PC-9 (cell line): Measurements from ENCODE around the gene FAM162A. TPM values are rescaled to one million over a fixed set of nuclear protein-coding genes. Genes with fewer than 3 reads are reported as not detected.

Experiments
- BruUV-seq: library from RNA; stranded (reverse); fragments of 400-500 nt; replicated peaks from 2 replicates; lab custom pipeline; 2021; lab: Mats Ljungman, UMichigan
- CTCF ChIA-PET: fragments of 300-600 bp; sonication (Branson Sonifier 250); formaldehyde crosslinking; loops from one replicate; lab custom pipeline; 2022; ENCODE audit warnings: antibody characterized with exemption; lab: Charles Lee
- POLR2A ChIA-PET: fragments of 300-600 bp; sonication (Branson Sonifier 250); formaldehyde crosslinking; loops from one replicate; lab custom pipeline; 2022; ENCODE audit warnings: antibody characterized with exemption; ENCODE audit not compliant: unreplicated experiment; lab: Charles Lee
- DNase-seq, 2 experiments: peaks; one replicate each; pipeline versions ENCODE4 v3.0.0 to v3.0.0-alpha.2; 2015 to 2022; ENCODE audit warnings: mixed read lengths in 1 of 2
- H2AFZ ChIP-seq: fragments of 200-600 bp; sonication (generic); 2 replicates; pipeline ENCODE4 v1.8.1; 2017; ENCODE audit warnings: antibody characterized with exemption
- H3F3A ChIP-seq: fragments of 200-600 bp; sonication (generic); 2 replicates; pipeline ENCODE4 v1.8.1; 2017; ENCODE audit warnings: antibody characterized with exemption, mild to moderate bottlenecking, low read depth; ENCODE audit not compliant: insufficient read depth
- H3K27ac ChIP-seq: fragments of 200-600 bp; sonication (generic); 2 replicates; pipeline ENCODE4 v1.6.1; 2016; ENCODE audit warnings: mixed run types
- H3K27me3 ChIP-seq: fragments of 200-600 bp; sonication (generic); 2 replicates; pipeline ENCODE4 v1.6.1; 2016; ENCODE audit warnings: low read depth, mixed run types; ENCODE audit not compliant: insufficient read depth
- H3K36me3 ChIP-seq: fragments of 200-600 bp; sonication (generic); 2 replicates; pipeline ENCODE4 v1.6.1; 2016; ENCODE audit warnings: low read depth, mixed run types
- H3K4me1 ChIP-seq: fragments of 200-600 bp; sonication (generic); replicated peaks from 2 replicates; pipeline ENCODE4 v1.6.1; 2016; ENCODE audit warnings: mixed run types; ENCODE audit not compliant: insufficient read depth
- H3K4me2 ChIP-seq: fragments of 200-600 bp; sonication (generic); 2 replicates; pipeline ENCODE4 v1.6.1; 2017; ENCODE audit warnings: mixed run types
- H3K4me3 ChIP-seq: fragments of 200-600 bp; sonication (generic); 2 replicates; pipeline ENCODE4 v1.6.1; 2016; ENCODE audit warnings: mixed run types
- H3K79me2 ChIP-seq: fragments of 200-600 bp; sonication (generic); 2 replicates; pipeline ENCODE4 v1.6.1; 2017; ENCODE audit warnings: low read depth, mixed run types
- H3K9me2 ChIP-seq: fragments of 200-600 bp; sonication (generic); 2 replicates; pipeline ENCODE4 v1.8.1; 2017; ENCODE audit warnings: mild to moderate bottlenecking; ENCODE audit not compliant: insufficient read depth
- H3K9me3 ChIP-seq: fragments of 200-600 bp; sonication (generic); 2 replicates; pipeline ENCODE4 v1.8.1; 2016; ENCODE audit warnings: low read depth; ENCODE audit not compliant: insufficient read depth
- H4K20me1 ChIP-seq: fragments of 200-600 bp; sonication (generic); 2 replicates; pipeline ENCODE4 v1.8.1; 2017; ENCODE audit not compliant: insufficient read depth
- CTCF ChIP-seq: fragments of 200-600 bp; sonication (generic); conservative IDR thresholded peaks from 2 replicates; pipeline ENCODE4 v1.6.1; 2017; ENCODE audit warnings: mixed run types, antibody characterized with exemption, mild to moderate bottlenecking, moderate library complexity
- EZH2 ChIP-seq: fragments of 200-600 bp; sonication (generic); IDR thresholded peaks from 2 replicates; pipeline ENCODE4 v1.8.0; 2017; ENCODE audit warnings: antibody characterized with exemption, low read depth
- intact Hi-C: fragments of 100-400 bp; cut with micrococcal nuclease; formaldehyde crosslinking; loops from one replicate; pipeline ENCODE4 v1.10.0; 2022; ENCODE audit not compliant: unreplicated experiment
- total RNA-seq: library from RNA; stranded (reverse); gene quantifications from 2 replicates; pipeline ENCODE4 v1.2.3, GENCODE V29; 2021

The FAM162A gene
- total RNA-seq, 1 experiment from 2014 or later: 36.8 TPM

- H3K36me3 ChIP-seq: peaks cover 26% of the 10 kb centered on the region
- H3F3A ChIP-seq: peaks cover 18% of the 10 kb centered on the region; the same call in 1 of the 2 replicates
- no peaks in the 10 kb centered on the region for H3K9me2 ChIP-seq
- no peak overlapping the region for H3K4me2 ChIP-seq
- H4K20me1 ChIP-seq: peaks cover 4% of the 10 kb centered on the region; the same call in 1 of the 2 replicates
- no TSS peak for BruUV-seq
- ChIA-PET CTCF (interaction anchor here (0.9 kb wide), 1 partner anchor 66 kb away, joined by 3 read pairs; no protein-coding TSS in a partner anchor), POLR2A (no interaction called here)
- no peak overlapping the region for H2AFZ ChIP-seq
- no peak overlapping the region for H3K27ac ChIP-seq
- intact Hi-C loops: loop anchor here (1.0 to 5.0 kb wide), 2 partner anchors 103 to 220 kb away; partner anchors contain the start of genes DTX3L and PARP9
- DNase-seq: no peak
- no peaks in the 10 kb centered on the region for H3K4me1 ChIP-seq
- TF ChIP-seq CTCF: peak; percentile 72
- no peak for TF ChIP-seq EZH2
- H3K79me2 ChIP-seq: no peaks in the 10 kb centered on the region
- H3K27me3 ChIP-seq: no peaks in the 10 kb centered on the region
- no peak overlapping the region for H3K4me3 ChIP-seq
- H3K9me3 ChIP-seq: no peaks in the 10 kb centered on the region
These were observed 75.0 kb downstream of the FAM162A start for GRCh38 chr3:122458992-122459391.

- ChIA-PET CTCF (no interaction called here), POLR2A (no interaction called here)
- H3K4me2 ChIP-seq: no peak overlapping the region
- peaks cover 25% of the 10 kb centered on the region; the same call in 1 of the 2 replicates for H3F3A ChIP-seq
- no peaks in the 10 kb centered on the region for H3K9me3 ChIP-seq
- H2AFZ ChIP-seq: no peak overlapping the region
- no peaks in the 10 kb centered on the region for H3K4me1 ChIP-seq
- no peaks in the 10 kb centered on the region for H3K27me3 ChIP-seq
- no TSS peak for BruUV-seq
- H3K9me2 ChIP-seq: no peaks in the 10 kb centered on the region
- DNase-seq: no peak
- no peak overlapping the region for H3K4me3 ChIP-seq
- H3K79me2 ChIP-seq: peaks cover 8% of the 10 kb centered on the region; the same call in 1 of the 2 replicates
- intact Hi-C loops: no loop called here
- H3K36me3 ChIP-seq: peaks cover 29% of the 10 kb centered on the region
- peaks cover 11% of the 10 kb centered on the region; the same call in 1 of the 2 replicates for H4K20me1 ChIP-seq
- H3K27ac ChIP-seq: no peak overlapping the region
- TF ChIP-seq CTCF (no peak), EZH2 (no peak)
These were observed 77.8 kb downstream of the FAM162A start for GRCh38 chr3:122461806-122462205.

Other genes starting within 250 kb of the FAM162A start
- not detected in 2 replicates for gene CASR, start 200.5 kb upstream of the FAM162A start, total RNA-seq
- gene CSTA, start 58.9 kb upstream of the FAM162A start, total RNA-seq: 16.8 and 18.0 TPM in 2 replicates
- gene MIX23, start 951 bp upstream of the FAM162A start, total RNA-seq: 44.8 and 63.6 TPM in 2 replicates
- gene WDR5B, start 31.9 kb downstream of the FAM162A start, total RNA-seq: 4.5 and 5.8 TPM in 2 replicates
- gene KPNA1, start 130.8 kb downstream of the FAM162A start, total RNA-seq: 78.2 and 89.2 TPM in 2 replicates
- 15.0 and 21.1 TPM in 2 replicates for gene PARP9, start 180.1 kb downstream of the FAM162A start, total RNA-seq
- gene DTX3L, start 180.2 kb downstream of the FAM162A start, total RNA-seq: 30.0 and 41.7 TPM in 2 replicates
- 0.07 and 0.13 TPM in 2 replicates for gene PARP15, start 193.5 kb downstream of the FAM162A start, total RNA-seq